A549 treated with CpdA at 1 μM for 4 hours (cell line): ENCODE data around the gene DPP6. TPM values are rescaled to one million over a fixed set of nuclear protein-coding genes. Genes with fewer than 3 reads are reported as not detected.

Experiments used
- total RNA-seq: library from RNA; stranded (reverse); fragments of 200-300 nt; extraction: Qiagen RNA extraction; gene quantifications from 5 replicates; pipeline ENCODE4 v1.2.3, GENCODE V29; 2022; ENCODE audit warnings: low read depth

DPP6 gene
- total RNA-seq, result not detected in 5 replicates

GRCh38 chr7:154051643-154052529, at the start of gene DPP6:
TSS of gene DPP6 (plus strand) at chr7:154052398.

